ENCODE data around the gene PTPRR. TPM values are rescaled to one million over a fixed set of nuclear protein-coding genes. Genes with fewer than 3 reads are reported as not detected.

PTPRR gene
- total and polyA plus RNA-seq, 2 of the 13 experiments (the other 11 are each of a cell fraction or from before 2014, with no cell fraction given) = not detected

DNA sequence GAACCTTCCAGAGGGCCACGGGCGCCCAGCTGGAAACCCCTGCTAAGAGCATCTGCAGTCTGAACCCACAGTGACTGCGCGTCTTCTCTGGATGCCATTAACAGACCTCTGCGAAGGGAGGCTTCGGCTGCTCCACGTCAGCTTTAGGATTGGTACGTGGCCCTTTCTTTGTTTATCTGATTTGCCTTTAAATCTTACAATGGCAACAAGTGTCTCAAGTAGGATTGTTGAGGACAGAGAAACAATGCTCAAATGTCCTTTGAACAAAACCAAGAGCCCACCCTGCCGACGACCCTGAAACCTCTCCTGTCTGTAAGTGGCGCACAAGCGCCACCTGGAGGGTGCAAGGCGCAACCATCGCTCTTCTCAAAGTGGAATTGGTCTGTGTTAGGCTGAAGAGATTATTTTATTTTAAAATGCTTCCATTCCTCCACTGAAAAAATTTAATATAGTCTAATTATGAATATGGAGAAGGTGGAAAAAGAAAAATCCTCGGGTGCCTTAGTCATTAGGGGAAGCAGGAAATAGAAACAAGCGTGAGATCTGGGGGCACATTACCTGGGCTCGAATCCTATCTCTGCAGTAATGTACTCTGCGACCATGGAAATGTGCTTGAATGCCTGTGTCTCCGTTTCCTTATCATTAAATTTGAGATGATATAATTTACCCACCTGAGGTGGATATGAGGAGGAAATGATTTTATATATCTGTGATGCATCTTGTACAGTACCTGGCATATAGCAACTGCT is 200.7 kb downstream of the PTPRR start:
- H2AFZ ChIP-seq (ENCODE audit: low read length) = no peak overlapping the region
- no peak overlapping the region for H3K9ac ChIP-seq (ENCODE audit: insufficient read depth, low read depth, low read length)
- no peak overlapping the region for H3K4me2 ChIP-seq (ENCODE audit: low read depth, low read length)
- POLR2A ChIA-PET = no interaction called here
- no peaks in the 10 kb centered on the region for H3K4me1 ChIP-seq (ENCODE audit: insufficient read depth, low read length)
- CTCF ChIA-PET (ENCODE audit: low intra/inter-chr PET ratio, low total read pairs) = interaction anchor here (1.5 to 2.1 kb wide), 3 partner anchors 130 to 840 kb away, joined by 7 to 18 read pairs (median 8); no protein-coding TSS in a partner anchor
- no TSS peak for BruUV-seq (replicated peaks)
- peak; percentile 1 for DNase-seq (ENCODE audit: low spot score)
- in situ Hi-C loops (cut with HindIII; ENCODE audit: extremely low pct_ligation_motif_present, low pct_unique_long_range_greater_than_20kb) (loop anchor here (5.0 kb wide), 1 partner anchor 128 kb away; no protein-coding TSS in a partner anchor), intact Hi-C loops (cut with micrococcal nuclease; ENCODE audit: unreplicated experiment) (loop anchor here (1.0 to 5.0 kb wide), 2 partner anchors 130 to 818 kb away; no protein-coding TSS in a partner anchor)
- no peaks in the 10 kb centered on the region; a peak in 1 of 5 replicates for H3K27me3 ChIP-seq (ENCODE audit: control insufficient read depth in 1 of 2, insufficient read depth in 2 of 2, low read length in 2 of 2)
- no peaks in the 10 kb centered on the region for H3K79me2 ChIP-seq (ENCODE audit: insufficient read depth, low read length)
- H3K4me3 ChIP-seq (replicated peaks in 1 of 3; ENCODE audit: insufficient read depth in 1 of 3, low read depth in 2 of 3, low read length in 3 of 3) = no peak overlapping the region
- no peak overlapping the region for H3K27ac ChIP-seq (ENCODE audit: extremely low read length, insufficient read depth, low read length)
- no peaks in the 10 kb centered on the region for H4K20me1 ChIP-seq (ENCODE audit: insufficient read depth, low read length)
- 38% methylated on average over 18 of the region's 19 CpGs for WGBS (ENCODE audit: low lambda C conversion rate)
- peak; percentile 77 for ATAC-seq
- H3K9me3 ChIP-seq (ENCODE audit: low read length) = no peaks in the 10 kb centered on the region
- FAIRE-seq = no peak
- H3K36me3 ChIP-seq (replicated peaks in 1 of 2; ENCODE audit: control insufficient read depth in 1 of 2, insufficient read depth in 2 of 2, low read length in 2 of 2) = no peaks in the 10 kb centered on the region
- TF ChIP-seq, protein P1, sequence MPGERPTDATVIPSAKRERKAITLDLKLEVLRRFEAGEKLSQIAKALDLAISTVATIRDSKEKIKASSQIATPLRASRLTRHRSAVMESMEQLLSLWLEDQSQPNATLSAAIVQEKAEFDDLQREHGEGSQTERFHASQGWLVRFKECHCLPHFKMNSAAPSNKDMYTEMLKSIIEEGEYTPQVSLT (CRISPR knock-in tag; IDR thresholded peaks at IDR 0.05; ENCODE audit: borderline replicate concordance, low read depth) = no peak
- TF ChIP-seq ZBTB7B (CRISPR knock-in tag; IDR thresholded peaks at IDR 0.05) (peak; percentile 73; the same call in 1 of the 2 replicates), PCBP2 (optimal IDR thresholded peaks at IDR 0.05; ENCODE audit: low read depth, low read length, poor library complexity, severe bottlenecking) (no peak), DRAP1 (CRISPR knock-in tag; IDR thresholded peaks at IDR 0.05) (no peak), SIN3A (IDR thresholded peaks at IDR 0.05; ENCODE audit: borderline replicate concordance, low read depth, low read length) (no peak), SIN3B (IDR thresholded peaks at IDR 0.05; ENCODE audit: low read length) (no peak), TEF (CRISPR knock-in tag; IDR thresholded peaks at IDR 0.05) (no peak), RAD21 (CRISPR knock-in tag; IDR thresholded peaks at IDR 0.05) (peak; percentile 65), SMC3 (IDR thresholded peaks at IDR 0.05; ENCODE audit: low read length) (peak; percentile 79), ZC3H13 (CRISPR knock-in tag; IDR thresholded peaks at IDR 0.05) (no peak), LCORL (IDR thresholded peaks at IDR 0.05) (no peak), LCORL (CRISPR knock-in tag; IDR thresholded peaks at IDR 0.05) (no peak), STAG1 (CRISPR knock-in tag; IDR thresholded peaks at IDR 0.05) (peak; percentile 84)
- TF ChIP-seq, protein P2, sequence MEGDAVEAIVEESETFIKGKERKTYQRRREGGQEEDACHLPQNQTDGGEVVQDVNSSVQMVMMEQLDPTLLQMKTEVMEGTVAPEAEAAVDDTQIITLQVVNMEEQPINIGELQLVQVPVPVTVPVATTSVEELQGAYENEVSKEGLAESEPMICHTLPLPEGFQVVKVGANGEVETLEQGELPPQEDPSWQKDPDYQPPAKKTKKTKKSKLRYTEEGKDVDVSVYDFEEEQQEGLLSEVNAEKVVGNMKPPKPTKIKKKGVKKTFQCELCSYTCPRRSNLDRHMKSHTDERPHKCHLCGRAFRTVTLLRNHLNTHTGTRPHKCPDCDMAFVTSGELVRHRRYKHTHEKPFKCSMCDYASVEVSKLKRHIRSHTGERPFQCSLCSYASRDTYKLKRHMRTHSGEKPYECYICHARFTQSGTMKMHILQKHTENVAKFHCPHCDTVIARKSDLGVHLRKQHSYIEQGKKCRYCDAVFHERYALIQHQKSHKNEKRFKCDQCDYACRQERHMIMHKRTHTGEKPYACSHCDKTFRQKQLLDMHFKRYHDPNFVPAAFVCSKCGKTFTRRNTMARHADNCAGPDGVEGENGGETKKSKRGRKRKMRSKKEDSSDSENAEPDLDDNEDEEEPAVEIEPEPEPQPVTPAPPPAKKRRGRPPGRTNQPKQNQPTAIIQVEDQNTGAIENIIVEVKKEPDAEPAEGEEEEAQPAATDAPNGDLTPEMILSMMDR (CRISPR knock-in tag; IDR thresholded peaks at IDR 0.05) = peak; percentile 84
- TF ChIP-seq, protein P3, sequence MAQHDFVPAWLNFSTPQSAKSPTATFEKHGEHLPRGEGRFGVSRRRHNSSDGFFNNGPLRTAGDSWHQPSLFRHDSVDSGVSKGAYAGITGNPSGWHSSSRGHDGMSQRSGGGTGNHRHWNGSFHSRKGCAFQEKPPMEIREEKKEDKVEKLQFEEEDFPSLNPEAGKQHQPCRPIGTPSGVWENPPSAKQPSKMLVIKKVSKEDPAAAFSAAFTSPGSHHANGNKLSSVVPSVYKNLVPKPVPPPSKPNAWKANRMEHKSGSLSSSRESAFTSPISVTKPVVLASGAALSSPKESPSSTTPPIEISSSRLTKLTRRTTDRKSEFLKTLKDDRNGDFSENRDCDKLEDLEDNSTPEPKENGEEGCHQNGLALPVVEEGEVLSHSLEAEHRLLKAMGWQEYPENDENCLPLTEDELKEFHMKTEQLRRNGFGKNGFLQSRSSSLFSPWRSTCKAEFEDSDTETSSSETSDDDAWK (CRISPR knock-in tag; IDR thresholded peaks at IDR 0.05) = no peak
- TF ChIP-seq, protein P4, sequence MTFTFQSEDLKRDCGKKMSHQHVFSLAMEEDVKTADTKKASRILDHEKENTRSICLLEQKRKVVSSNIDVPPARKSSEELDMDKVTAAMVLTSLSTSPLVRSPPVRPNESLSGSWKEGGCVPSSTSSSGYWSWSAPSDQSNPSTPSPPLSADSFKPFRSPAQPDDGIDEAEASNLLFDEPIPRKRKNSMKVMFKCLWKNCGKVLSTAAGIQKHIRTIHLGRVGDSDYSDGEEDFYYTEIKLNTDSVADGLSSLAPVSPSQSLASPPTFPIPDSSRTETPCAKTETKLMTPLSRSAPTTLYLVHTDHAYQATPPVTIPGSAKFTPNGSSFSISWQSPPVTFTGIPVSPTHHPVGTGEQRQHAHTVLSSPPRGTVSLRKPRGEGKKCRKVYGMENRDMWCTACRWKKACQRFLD (CRISPR knock-in tag; IDR thresholded peaks at IDR 0.05; ENCODE audit: borderline replicate concordance) = no peak

Data from HepG2 (cell line).